Activated T-helper 1 cell treated with anti-CD3 and anti-CD28 coated beads, Interleukin-12 subunit alpha, Interleukin-12 subunit beta, Interleukin-2, Interleukin-4 antibody, amounts not matched to agents 30 ng/mL and 10 ng/mL and 1 ng/mL, durations not matched to agents 14 hours and 24 hours and 36 hours (primary cell): ENCODE results near the gene IL1RAP. TPM values are rescaled to one million over a fixed set of nuclear protein-coding genes. Genes with fewer than 3 reads are reported as not detected.

Source experiments
- DNase-seq: peaks from one replicate; pipeline ENCODE4 v3.0.0; 2021; ENCODE audit warnings: low spot score
- H3K27ac Mint-ChIP-seq: one replicate; pipeline ENCODE4 v1.8.0; 2021; ENCODE audit warnings: mild to moderate bottlenecking, mixed read lengths
- H3K27me3 Mint-ChIP-seq: one replicate; pipeline ENCODE4 v1.8.0; 2022; ENCODE audit warnings: mild to moderate bottlenecking, moderate library complexity, mixed read lengths; ENCODE audit not compliant: insufficient read depth
- H3K36me3 Mint-ChIP-seq: one replicate; pipeline ENCODE4 v1.8.0; 2021; ENCODE audit warnings: low read depth, mixed read lengths
- H3K4me1 Mint-ChIP-seq: one replicate; pipeline ENCODE4 v1.8.0; 2021; ENCODE audit warnings: low read depth, mixed read lengths
- H3K4me3 Mint-ChIP-seq: one replicate; pipeline ENCODE4 v1.8.0; 2021; ENCODE audit warnings: mild to moderate bottlenecking, moderate library complexity, mixed read lengths
- H3K9me3 Mint-ChIP-seq: one replicate; pipeline ENCODE4 v1.8.0; 2021; ENCODE audit warnings: mixed read lengths
- intact Hi-C: fragments of 100-400 bp; cut with micrococcal nuclease; formaldehyde crosslinking; loops from one replicate; pipeline ENCODE4 v1.15.1; 2024
- total RNA-seq: library from RNA; stranded (reverse); gene quantifications from 2 replicates; pipeline ENCODE4 v1.2.3, GENCODE V29; 2022

Gene IL1RAP
- total RNA-seq, 1 donor from 2014 or later, result 26.4 TPM

DNA sequence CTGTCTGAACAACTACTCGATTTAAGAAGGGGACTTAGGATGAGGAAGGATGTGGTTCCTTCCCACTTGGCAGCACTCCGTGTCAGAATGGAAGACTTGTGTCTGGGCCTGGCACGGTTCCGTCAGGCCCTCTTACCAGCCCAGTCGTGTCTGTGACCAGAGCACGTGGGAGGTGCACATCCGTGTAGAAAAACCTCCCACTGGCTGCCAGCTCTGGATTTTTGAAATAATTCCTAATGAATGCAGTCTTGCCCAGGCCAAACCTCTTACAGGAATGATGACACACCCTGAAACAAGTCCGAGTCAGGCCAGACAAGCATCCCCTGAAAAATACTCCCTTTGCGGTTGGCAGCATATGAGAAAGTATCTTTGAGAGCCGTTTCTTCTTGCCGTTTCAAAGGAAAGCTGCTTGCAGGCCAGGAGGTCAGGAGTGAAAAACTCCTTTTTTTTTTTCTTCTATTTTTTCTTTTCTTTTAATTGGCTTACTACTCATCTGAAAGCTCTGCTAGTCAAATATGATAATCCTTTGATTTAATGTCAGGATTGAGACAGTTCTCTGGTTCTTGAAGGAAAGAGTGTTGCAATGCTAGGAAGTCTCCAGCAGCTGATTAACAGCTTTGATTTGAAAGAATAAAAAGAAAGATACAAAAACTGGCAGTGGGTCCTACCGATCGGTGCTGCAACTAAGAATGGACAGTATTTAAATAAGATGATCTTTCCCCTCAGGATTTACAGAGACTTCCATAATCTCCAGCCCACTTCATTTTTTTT, 19.8 kb downstream of the IL1RAP start:
- Mint-ChIP-seq H3K9me3 (no peaks in the 10 kb centered on the region), H3K36me3 (peaks cover 39% of the 10 kb centered on the region), H3K27me3 (no peaks in the 10 kb centered on the region), H3K4me1 (peaks cover 56% of the 10 kb centered on the region), H3K4me3 (no peak overlapping the region), H3K27ac (no peak overlapping the region)
- intact Hi-C loops, result no loop called here
- no peak for DNase-seq

DNA sequence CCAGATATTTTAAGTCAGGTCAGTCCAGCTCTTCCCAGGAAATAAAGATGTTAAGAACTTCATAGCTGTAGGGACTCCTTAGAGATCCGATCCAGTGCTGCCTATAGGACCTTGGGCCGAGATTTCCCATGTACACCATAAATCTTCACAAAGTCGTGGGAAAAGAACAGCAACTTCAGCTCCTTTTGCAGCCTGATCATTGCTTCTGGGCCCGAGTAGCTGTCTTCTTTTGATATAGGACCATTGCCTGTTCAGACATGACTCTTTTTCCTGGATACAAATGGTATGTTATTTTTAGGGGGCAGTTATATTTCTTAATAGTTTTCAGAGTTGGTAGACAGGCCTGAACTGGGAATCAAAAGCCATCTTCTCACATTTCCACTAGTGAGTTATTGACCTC, 20.5 kb downstream of the IL1RAP start:
- intact Hi-C loops, result no loop called here
- no peak for DNase-seq
- Mint-ChIP-seq H3K4me1 (peaks cover 59% of the 10 kb centered on the region), H3K4me3 (no peak overlapping the region), H3K36me3 (peaks cover 36% of the 10 kb centered on the region), H3K9me3 (no peaks in the 10 kb centered on the region), H3K27ac (no peak overlapping the region), H3K27me3 (no peaks in the 10 kb centered on the region)

DNA sequence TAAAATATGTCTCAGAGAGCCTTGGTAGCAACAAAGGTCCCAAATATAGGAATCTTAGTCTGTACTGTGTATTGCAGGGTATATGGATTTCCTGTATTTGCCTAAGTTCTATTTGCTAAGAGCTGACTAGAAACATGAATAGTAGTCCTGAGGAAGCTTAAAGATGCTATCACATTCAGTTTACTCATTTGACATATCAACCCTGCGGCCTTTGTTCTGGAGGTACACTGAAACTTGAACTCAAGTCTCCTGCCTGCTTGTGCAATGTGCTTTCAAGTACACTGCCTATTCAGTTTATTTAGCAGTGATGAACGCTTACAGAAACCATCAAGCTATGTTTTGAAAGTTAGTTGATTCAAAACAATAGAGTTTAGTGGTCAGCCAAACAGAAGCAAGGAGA, 21.1 kb downstream of the IL1RAP start:
- intact Hi-C loops, result loop anchor here (1.0 kb wide), 1 partner anchor 22 kb away; no protein-coding TSS in a partner anchor
- Mint-ChIP-seq H3K9me3 (no peaks in the 10 kb centered on the region), H3K4me3 (no peak overlapping the region), H3K36me3 (peaks cover 36% of the 10 kb centered on the region), H3K27ac (no peak overlapping the region), H3K27me3 (no peaks in the 10 kb centered on the region), H3K4me1 (peaks cover 59% of the 10 kb centered on the region)
- DNase-seq, result no peak

DNA sequence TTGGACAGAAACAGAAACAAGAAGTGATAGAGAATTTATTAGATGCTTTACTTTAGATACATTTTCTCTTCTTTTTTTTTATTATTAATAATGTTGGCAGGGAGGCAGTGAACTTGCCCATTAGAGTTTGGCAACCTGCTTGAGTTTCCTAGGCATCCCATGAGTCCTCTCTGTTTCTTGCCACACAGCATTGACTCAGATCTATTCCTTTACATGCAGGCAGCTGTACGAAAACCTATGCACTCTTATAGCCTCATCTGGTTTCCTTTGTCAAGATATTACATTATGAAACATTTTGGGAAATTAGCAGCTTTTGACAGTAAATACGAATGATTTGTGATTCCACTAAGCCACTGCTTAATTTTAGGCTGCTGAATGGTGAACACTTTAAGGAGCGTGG, 23.3 kb downstream of the IL1RAP start:
- no peaks in the 10 kb centered on the region for H3K9me3 Mint-ChIP-seq
- peaks cover 59% of the 10 kb centered on the region for H3K4me1 Mint-ChIP-seq
- DNase-seq, result no peak

DNA sequence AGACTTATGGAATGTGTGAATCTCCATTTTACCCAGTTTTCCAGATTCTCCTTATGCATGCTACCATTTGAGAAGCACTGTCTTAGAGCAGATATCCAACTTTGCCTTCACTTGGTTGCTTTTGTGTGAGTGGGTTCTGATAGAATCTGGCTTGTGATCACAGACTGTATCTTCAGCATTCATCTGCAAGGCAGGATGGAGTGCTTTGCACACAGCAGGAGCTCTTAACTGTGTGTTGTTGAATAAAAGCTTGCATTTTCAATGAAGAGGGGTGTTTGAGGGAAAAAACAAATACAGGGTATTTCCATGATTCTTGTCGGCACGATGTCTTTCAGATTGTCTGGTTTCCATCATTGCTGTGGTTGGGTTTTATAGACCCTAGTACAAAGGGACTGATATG, 24.4 kb downstream of the IL1RAP start:
- Mint-ChIP-seq H3K36me3 (peaks cover 22% of the 10 kb centered on the region), H3K27me3 (no peaks in the 10 kb centered on the region), H3K27ac (no peak overlapping the region), H3K9me3 (no peaks in the 10 kb centered on the region), H3K4me3 (no peak overlapping the region), H3K4me1 (peaks cover 50% of the 10 kb centered on the region)
- intact Hi-C loops, result loop anchor here (2.0 kb wide), 1 partner anchor 25 kb away; no protein-coding TSS in a partner anchor
- no peak for DNase-seq

More for the DNA sequence above, 23.3 kb downstream of the IL1RAP start:
- no peaks in the 10 kb centered on the region for H3K27me3 Mint-ChIP-seq
- peaks cover 26% of the 10 kb centered on the region for H3K36me3 Mint-ChIP-seq
- intact Hi-C loops, result no loop called here
- no peak overlapping the region for H3K4me3 Mint-ChIP-seq
- H3K27ac Mint-ChIP-seq, result no peak overlapping the region

DNA sequence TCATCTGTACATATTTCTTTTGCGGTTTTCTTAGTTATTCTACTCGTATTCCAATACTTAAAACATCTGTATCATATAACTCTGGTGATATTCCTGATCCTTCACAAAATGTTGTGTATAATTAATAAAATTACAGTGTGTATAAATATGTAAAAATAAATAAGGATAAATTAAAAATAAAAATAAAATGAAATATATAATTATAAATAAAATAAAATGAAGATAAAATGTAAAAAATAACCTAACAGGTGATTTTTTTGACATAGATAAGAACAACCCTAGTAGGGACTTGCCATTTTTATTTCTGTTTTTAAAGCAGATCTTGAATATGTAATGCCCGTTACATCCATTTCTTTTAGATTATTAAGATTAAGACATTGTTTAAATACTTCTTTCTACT, 25.6 kb downstream of the IL1RAP start:
- DNase-seq, result no peak
- no peaks in the 10 kb centered on the region for H3K9me3 Mint-ChIP-seq
- peaks cover 40% of the 10 kb centered on the region for H3K4me1 Mint-ChIP-seq
- H3K4me3 Mint-ChIP-seq, result no peak overlapping the region
- intact Hi-C loops, result loop anchor here (2.0 kb wide), 1 partner anchor 23 kb away; no protein-coding TSS in a partner anchor
- no peak overlapping the region for H3K27ac Mint-ChIP-seq
- H3K36me3 Mint-ChIP-seq, result peaks cover 16% of the 10 kb centered on the region
- H3K27me3 Mint-ChIP-seq, result no peaks in the 10 kb centered on the region

DNA sequence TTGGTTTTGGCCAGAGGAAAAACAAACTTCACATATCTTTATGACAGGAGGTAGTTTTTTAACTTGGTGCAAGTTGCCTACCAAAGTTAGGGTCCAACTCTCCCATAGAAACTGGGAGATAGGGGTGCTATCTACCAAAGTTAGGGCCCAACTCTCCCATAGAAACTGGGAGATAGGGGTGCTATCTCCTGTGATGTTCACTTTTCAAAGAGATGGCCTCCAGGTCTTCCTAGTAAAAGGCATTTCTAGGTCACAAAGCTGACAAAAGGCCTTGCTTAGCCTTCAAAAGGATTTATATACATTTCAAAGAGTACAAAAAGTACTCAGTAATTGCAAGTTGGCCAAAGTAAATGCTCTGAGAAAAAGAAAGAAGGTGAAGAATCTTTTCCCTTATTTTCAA, 27.1 kb downstream of the IL1RAP start:
- Mint-ChIP-seq H3K4me1 (peaks cover 25% of the 10 kb centered on the region), H3K27me3 (no peaks in the 10 kb centered on the region), H3K9me3 (no peaks in the 10 kb centered on the region), H3K36me3 (peaks cover 10% of the 10 kb centered on the region), H3K27ac (no peak overlapping the region), H3K4me3 (no peak overlapping the region)
- no peak for DNase-seq
- intact Hi-C loops, result no loop called here

DNA sequence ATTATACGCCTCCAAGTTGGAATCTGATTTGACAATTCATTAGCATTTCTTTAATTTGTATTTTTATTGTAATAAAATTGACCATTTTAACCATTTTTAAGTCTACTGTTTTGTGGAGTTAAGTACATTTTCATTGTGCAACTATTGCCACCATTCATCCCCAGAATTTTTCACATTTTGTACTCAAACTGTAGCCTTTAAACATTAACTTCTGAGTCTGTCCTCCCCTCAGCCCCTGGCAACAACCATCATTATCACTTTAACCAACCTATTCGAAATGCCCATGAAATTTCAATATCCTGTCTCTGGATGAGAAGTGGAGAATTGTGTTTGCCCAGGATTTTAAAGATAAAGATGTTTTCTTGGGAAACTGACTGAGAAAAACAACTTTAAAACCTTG, 27.7 kb downstream of the IL1RAP start:
- no peak for DNase-seq
- Mint-ChIP-seq H3K36me3 (peaks cover 6% of the 10 kb centered on the region), H3K9me3 (no peaks in the 10 kb centered on the region), H3K4me1 (peaks cover 20% of the 10 kb centered on the region), H3K27me3 (no peaks in the 10 kb centered on the region), H3K4me3 (no peak overlapping the region), H3K27ac (no peak overlapping the region)
- intact Hi-C loops, result no loop called here

DNA sequence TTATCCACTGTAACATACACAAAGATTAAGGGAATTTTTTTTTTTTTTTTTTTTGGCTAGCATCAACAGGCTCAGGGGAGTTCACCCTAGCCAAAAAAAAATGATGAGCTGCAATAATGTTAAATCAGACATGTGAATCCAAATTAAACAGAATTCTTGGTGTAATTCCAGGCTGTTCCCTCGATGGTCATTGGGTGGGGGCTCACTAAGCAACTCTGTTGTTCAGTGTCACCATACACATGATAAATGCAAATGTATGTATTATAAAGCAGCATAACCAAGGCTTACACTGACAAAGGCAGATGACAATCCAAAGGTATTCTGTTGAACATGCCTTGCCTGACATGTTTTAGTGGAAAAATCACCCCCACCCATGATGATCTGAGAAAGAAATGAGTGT, 29.0 kb downstream of the IL1RAP start:
- Mint-ChIP-seq H3K4me3 (no peak overlapping the region), H3K27me3 (no peaks in the 10 kb centered on the region), H3K36me3 (peaks cover 6% of the 10 kb centered on the region), H3K27ac (no peak overlapping the region), H3K4me1 (peaks cover 11% of the 10 kb centered on the region), H3K9me3 (no peaks in the 10 kb centered on the region)
- DNase-seq, result no peak
- intact Hi-C loops, result no loop called here

DNA sequence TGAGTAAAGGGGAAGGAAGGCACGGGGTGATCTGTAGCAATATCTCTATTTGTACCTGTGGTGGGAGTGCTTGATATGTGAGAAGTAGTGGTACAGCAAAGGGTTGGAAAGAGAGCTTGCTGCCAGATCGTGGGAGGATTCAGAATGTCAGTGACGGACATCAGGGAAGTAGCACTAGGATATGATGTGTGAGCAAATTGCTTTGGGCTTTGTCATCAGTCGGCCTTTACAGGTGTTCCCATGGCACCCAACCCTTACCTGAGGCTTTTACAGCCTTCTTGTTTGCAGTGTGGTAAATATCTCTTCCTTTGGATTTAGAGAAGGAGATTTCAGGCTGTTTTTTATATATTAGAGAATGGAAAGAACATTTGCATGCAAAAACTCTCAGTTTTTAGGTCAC, 29.8 kb downstream of the IL1RAP start:
- no peaks in the 10 kb centered on the region for H3K27me3 Mint-ChIP-seq
- H3K36me3 Mint-ChIP-seq, result peaks cover 10% of the 10 kb centered on the region
- no peaks in the 10 kb centered on the region for H3K9me3 Mint-ChIP-seq
- H3K4me1 Mint-ChIP-seq, result peaks cover 3% of the 10 kb centered on the region
- intact Hi-C loops, result no loop called here
- no peak overlapping the region for H3K4me3 Mint-ChIP-seq
- DNase-seq, result no peak
- no peak overlapping the region for H3K27ac Mint-ChIP-seq

DNA sequence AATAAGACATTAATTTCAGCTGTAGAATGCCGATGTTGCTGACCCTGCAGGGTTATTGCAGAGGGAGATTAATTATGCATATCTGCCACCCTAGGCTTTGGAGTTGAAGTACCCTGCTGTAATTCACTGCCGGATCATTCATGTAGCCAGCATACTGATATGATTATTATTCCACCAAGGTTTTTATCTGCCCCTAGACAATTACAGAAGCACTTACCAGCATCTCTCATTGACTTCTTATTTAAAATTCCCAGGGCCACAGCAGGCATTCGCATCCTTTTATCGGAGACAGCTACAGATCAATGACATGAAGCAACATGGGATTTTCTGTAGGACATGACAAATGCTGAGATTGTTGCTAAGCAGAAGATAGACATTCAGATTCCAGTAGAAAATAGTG, 31.3 kb downstream of the IL1RAP start:
- intact Hi-C loops, result no loop called here
- H3K36me3 Mint-ChIP-seq, result peaks cover 5% of the 10 kb centered on the region
- H3K9me3 Mint-ChIP-seq, result no peaks in the 10 kb centered on the region
- H3K27ac Mint-ChIP-seq, result no peak overlapping the region
- H3K4me3 Mint-ChIP-seq, result no peak overlapping the region
- H3K4me1 Mint-ChIP-seq, result no peaks in the 10 kb centered on the region
- no peaks in the 10 kb centered on the region for H3K27me3 Mint-ChIP-seq
- DNase-seq, result no peak

DNA sequence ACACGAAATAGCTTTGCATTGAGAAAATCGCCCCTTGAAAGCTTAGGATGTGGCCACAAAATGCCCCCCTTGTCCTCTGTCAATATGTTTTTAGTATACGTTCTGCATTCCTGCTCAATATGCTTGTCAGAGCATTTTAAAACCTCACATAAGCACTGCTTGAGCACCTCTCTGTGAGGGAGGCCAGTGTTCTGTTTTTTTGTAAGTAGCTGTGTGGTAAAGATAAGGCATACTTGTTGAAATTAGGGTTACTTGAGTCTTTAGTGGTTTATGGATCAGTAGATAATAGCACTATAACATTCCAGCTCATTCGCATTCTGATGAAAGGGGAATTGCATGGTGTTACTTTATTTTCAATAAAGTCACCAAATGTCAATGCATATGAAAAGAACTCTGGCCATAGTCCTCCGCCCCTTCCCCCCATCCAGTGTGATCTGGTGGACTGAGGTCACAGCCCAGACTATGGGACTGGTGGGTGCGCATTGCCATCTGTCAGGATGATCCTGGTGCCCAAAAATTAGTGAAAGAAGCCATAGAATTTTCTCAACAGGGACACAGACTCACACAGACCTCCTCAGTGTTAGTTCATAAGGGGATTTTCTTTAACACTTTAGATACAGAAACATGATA, 33.1 kb downstream of the IL1RAP start:
- Mint-ChIP-seq H3K9me3 (no peaks in the 10 kb centered on the region), H3K27ac (no peak overlapping the region), H3K4me3 (no peak overlapping the region), H3K27me3 (no peaks in the 10 kb centered on the region), H3K4me1 (no peaks in the 10 kb centered on the region), H3K36me3 (peaks cover 7% of the 10 kb centered on the region)
- intact Hi-C loops, result no loop called here
- DNase-seq, result no peak

DNA sequence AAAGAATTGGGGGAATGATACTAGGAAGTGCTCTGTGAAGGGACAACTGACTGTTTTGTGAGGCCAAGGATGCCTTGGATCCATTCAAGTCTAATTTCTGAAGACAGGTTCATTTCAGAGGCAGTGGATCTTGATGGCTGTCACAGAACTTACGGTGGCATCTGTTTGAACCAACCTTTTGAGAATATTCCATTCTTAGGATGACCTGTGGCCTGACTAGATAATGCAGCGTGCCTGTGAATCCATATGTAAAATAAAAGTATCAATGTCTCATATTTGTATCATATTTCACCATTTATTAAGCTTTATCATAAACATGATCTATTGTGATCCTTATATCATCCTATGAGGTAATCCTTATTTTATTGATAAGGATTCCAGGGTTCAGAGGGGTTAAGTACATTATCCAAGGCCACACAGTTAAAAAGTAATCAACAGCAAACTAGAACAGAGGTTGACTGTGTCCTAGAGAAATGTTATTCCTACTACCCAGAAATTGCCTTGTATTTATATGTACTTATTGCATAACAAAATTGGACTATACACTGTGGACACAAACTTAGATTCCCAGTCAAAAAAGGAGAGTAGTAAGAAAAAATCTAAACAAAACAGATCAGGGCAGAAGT, 34.3 kb downstream of the IL1RAP start:
- no peaks in the 10 kb centered on the region for H3K27me3 Mint-ChIP-seq
- H3K36me3 Mint-ChIP-seq, result peaks cover 8% of the 10 kb centered on the region
- no peak for DNase-seq
- no peak overlapping the region for H3K27ac Mint-ChIP-seq
- H3K4me3 Mint-ChIP-seq, result no peak overlapping the region
- no peaks in the 10 kb centered on the region for H3K4me1 Mint-ChIP-seq
- intact Hi-C loops, result no loop called here
- H3K9me3 Mint-ChIP-seq, result no peaks in the 10 kb centered on the region
